ENCODE measurements around the gene RTN4RL1. TPM values are rescaled to one million over a fixed set of nuclear protein-coding genes. Genes with fewer than 3 reads are reported as not detected.

RTN4RL1 gene
- total RNA-seq, 1 donor from 2014 or later: 0.47 TPM

DNA sequence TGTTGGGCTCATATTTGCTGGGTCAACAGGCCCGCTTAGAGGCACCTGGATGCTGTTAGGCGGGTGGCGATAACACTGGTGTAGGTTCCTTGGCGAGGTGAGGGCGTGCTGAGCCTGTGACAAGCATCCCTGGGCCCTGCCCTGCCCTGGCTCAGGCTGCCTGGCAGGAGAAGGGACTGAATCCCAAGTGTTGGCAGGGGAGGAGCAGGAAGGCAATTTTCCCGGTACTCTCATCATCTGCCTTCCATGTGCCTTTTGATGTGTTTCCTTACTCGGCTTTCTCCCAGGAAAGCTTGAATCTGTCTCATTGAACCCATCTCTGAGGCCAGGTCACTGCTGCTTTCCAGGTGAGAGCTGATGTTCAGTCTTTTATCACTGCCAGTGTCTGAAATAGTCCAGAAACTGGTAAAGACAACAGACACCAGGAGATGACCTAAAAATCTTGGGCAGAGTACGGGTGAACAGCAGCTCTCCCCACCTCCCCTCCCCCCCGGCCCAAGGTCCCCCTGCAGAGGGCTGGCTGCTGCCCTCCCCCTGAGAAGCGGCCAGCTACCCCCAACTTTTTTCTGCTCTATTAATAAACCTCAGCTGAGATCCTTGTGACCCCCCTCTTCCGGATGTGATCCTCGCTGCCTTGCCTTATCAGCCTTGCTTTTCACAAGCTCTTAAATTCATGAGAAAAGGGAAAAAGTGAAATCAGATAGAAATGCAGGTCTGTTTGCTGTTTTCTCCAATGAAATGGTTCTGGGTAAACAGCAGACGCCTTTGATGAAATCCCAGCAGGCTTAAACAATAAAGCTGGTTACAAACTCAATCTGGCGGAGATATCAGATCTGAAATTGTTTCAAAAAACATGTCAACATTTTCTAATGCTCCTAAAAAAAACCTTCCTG, 29.0 kb downstream of the RTN4RL1 start:
- H3K27ac Mint-ChIP-seq (ENCODE audit: unreplicated experiment): no peak overlapping the region
- no peaks in the 10 kb centered on the region for H3K36me3 Mint-ChIP-seq (ENCODE audit: low read depth)
- peaks cover 46% of the 10 kb centered on the region for H3K4me1 Mint-ChIP-seq
- no peak overlapping the region for H3K4me3 Mint-ChIP-seq
- peaks cover 8% of the 10 kb centered on the region for H3K27me3 Mint-ChIP-seq (ENCODE audit: low read depth)
- no peaks in the 10 kb centered on the region for H3K9me3 Mint-ChIP-seq
- no peak for DNase-seq (ENCODE audit: low read depth, low spot score)
- TF ChIP-seq, protein P1, sequence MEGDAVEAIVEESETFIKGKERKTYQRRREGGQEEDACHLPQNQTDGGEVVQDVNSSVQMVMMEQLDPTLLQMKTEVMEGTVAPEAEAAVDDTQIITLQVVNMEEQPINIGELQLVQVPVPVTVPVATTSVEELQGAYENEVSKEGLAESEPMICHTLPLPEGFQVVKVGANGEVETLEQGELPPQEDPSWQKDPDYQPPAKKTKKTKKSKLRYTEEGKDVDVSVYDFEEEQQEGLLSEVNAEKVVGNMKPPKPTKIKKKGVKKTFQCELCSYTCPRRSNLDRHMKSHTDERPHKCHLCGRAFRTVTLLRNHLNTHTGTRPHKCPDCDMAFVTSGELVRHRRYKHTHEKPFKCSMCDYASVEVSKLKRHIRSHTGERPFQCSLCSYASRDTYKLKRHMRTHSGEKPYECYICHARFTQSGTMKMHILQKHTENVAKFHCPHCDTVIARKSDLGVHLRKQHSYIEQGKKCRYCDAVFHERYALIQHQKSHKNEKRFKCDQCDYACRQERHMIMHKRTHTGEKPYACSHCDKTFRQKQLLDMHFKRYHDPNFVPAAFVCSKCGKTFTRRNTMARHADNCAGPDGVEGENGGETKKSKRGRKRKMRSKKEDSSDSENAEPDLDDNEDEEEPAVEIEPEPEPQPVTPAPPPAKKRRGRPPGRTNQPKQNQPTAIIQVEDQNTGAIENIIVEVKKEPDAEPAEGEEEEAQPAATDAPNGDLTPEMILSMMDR (conservative IDR thresholded peaks at IDR 0.05): no peak

DNA sequence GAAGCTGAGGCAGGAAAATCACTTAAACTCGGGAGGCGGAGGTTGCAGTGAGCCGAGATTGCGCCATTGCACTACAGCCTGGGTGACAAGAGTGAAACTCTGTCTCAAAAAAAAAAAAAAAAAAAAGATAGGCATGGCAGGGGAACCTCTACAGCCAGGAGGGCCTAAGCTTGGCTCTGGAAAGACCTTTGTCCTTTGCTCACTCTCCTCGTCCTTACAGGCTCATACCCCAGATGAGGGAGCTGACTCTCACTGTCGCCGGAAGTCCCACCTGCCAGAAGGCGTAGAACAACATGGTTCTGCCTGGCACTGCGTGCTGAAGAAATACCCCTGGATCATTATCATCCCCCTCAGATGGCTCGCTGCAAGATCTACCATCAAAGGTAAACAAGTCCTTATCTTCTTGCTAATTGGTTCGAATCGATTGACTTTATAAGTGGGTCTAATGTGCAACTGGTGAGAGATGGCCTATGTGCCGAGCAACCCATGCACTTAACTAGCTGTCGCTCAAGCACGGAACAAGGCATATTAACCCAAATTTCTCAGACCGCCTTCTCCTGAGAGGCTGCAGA, 29.7 kb downstream of the RTN4RL1 start:
- H3K36me3 Mint-ChIP-seq (ENCODE audit: low read depth): no peaks in the 10 kb centered on the region
- peaks cover 8% of the 10 kb centered on the region for H3K27me3 Mint-ChIP-seq (ENCODE audit: low read depth)
- H3K4me1 Mint-ChIP-seq: peaks cover 51% of the 10 kb centered on the region
- no peak for DNase-seq (ENCODE audit: low read depth, low spot score)
- no peak overlapping the region for H3K27ac Mint-ChIP-seq (ENCODE audit: unreplicated experiment)
- no peaks in the 10 kb centered on the region for H3K9me3 Mint-ChIP-seq
- TF ChIP-seq, protein P1 (conservative IDR thresholded peaks at IDR 0.05): no peak
- H3K4me3 Mint-ChIP-seq: no peak overlapping the region

DNA sequence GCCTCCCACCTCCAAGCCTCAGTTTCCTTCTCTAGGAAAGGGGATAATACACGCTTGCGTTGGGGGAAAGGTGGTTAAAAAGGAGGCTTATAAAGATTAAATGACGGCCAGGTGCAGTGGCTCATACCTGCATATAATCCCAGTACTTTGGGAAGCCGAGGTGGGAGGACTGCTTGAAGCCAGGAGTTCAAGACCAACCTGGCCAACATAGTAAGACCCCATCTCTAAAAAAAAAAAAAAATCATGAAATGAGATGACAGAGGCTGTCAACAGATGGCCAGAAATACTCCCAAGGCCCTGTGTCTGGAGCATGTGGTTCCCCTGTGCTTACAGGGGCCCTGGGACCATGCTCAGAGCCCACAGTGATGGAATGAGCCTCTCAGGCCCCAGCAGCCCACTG, 30.4 kb downstream of the RTN4RL1 start:
- DNase-seq (ENCODE audit: low read depth, low spot score): no peak
- no peak overlapping the region for H3K4me3 Mint-ChIP-seq
- TF ChIP-seq, protein P1 (conservative IDR thresholded peaks at IDR 0.05): no peak
- H3K27me3 Mint-ChIP-seq (ENCODE audit: low read depth): peaks cover 8% of the 10 kb centered on the region
- no peaks in the 10 kb centered on the region for H3K36me3 Mint-ChIP-seq (ENCODE audit: low read depth)
- no peak overlapping the region for H3K27ac Mint-ChIP-seq (ENCODE audit: unreplicated experiment)
- no peaks in the 10 kb centered on the region for H3K9me3 Mint-ChIP-seq
- H3K4me1 Mint-ChIP-seq: peaks cover 45% of the 10 kb centered on the region

DNA sequence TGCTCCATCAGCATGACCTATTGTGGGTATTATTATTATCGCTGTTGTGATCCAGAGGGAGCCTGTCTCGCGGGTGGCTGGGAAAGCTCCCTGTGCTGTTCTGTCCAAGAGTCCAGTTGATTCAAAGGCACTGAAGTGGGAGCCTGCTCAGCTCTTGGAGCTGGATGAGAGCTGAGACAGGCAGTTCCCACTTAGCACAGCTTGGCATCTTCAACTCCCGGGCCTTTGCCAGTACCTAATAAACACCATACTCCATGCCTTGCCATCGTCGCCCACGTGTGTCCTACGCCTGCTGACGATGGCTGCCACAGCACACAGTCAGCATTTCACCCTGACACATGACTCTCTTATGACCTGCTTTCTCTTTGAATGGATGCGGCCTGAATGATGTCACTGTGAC, 32.6 kb downstream of the RTN4RL1 start:
- peaks cover 11% of the 10 kb centered on the region for H3K27me3 Mint-ChIP-seq (ENCODE audit: low read depth)
- H3K36me3 Mint-ChIP-seq (ENCODE audit: low read depth): no peaks in the 10 kb centered on the region
- TF ChIP-seq, protein P1 (conservative IDR thresholded peaks at IDR 0.05): no peak
- H3K4me3 Mint-ChIP-seq: no peak overlapping the region
- no peak for DNase-seq (ENCODE audit: low read depth, low spot score)
- peaks cover 34% of the 10 kb centered on the region for H3K4me1 Mint-ChIP-seq
- H3K9me3 Mint-ChIP-seq: no peaks in the 10 kb centered on the region
- no peak overlapping the region for H3K27ac Mint-ChIP-seq (ENCODE audit: unreplicated experiment)

DNA sequence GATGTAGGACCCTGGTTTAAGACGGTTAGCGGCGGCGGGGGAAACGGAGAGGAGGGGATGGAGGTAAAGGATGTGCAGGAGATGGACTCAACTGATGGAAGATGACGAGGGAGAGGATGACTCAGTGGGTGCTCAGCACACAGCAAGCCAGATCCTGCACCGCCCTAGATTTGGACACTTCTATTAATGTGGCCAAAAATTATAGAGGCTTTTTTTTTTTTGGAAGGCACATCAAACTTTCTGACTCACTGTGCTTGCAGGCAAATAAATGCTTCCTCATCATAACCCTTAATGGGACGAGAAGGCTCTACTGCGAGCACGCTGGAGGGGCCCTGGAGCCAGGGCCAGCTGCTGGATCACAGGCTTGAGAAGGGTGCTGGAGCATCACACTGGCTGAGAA, 36.0 kb downstream of the RTN4RL1 start:
- DNase-seq (ENCODE audit: low read depth, low spot score): no peak
- peaks cover 11% of the 10 kb centered on the region for H3K4me1 Mint-ChIP-seq
- H3K27me3 Mint-ChIP-seq (ENCODE audit: low read depth): peaks cover 9% of the 10 kb centered on the region
- no peak overlapping the region for H3K27ac Mint-ChIP-seq (ENCODE audit: unreplicated experiment)
- H3K9me3 Mint-ChIP-seq: no peaks in the 10 kb centered on the region
- H3K36me3 Mint-ChIP-seq (ENCODE audit: low read depth): no peaks in the 10 kb centered on the region
- TF ChIP-seq, protein P1 (conservative IDR thresholded peaks at IDR 0.05): no peak
- H3K4me3 Mint-ChIP-seq: no peak overlapping the region
